C4-2B (cell line): ENCODE data around the gene RAB32.

Experiments
- H3K27ac ChIP-seq: fragments of 450-650 bp; 2 replicates; pipeline ENCODE4 v1.5.1; 2017
- CTCF ChIP-seq: fragments of 450-650 bp; conservative IDR thresholded peaks from 2 replicates; pipeline ENCODE4 v1.5.1; 2017; ENCODE audit warnings: mild to moderate bottlenecking
- ZFX ChIP-seq: fragments of 450-650 bp; IDR thresholded peaks from 2 replicates; pipeline ENCODE4 v1.6.1; 2017

RAB32 gene

GRCh38 chr6:146583966-146584365, 40.3 kb downstream of the RAB32 start:
- no peak overlapping the region for H3K27ac ChIP-seq
- TF ChIP-seq CTCF (no peak), ZFX (no peak)

- no peak overlapping the region for H3K27ac ChIP-seq
- TF ChIP-seq CTCF (no peak), ZFX (no peak)
Measured at GRCh38 chr6:146587459-146587858, 43.8 kb downstream of the RAB32 start.

GRCh38 chr6:146590492-146590891, 46.9 kb downstream of the RAB32 start:
- no peak overlapping the region for H3K27ac ChIP-seq
- TF ChIP-seq ZFX (no peak), CTCF (no peak)

GRCh38 chr6:146592451-146592850, 48.8 kb downstream of the RAB32 start:
- no peak for TF ChIP-seq CTCF
- TF ChIP-seq ZFX = no peak
- no peak overlapping the region for H3K27ac ChIP-seq

- TF ChIP-seq ZFX (no peak), CTCF (no peak)
Measured at GRCh38 chr6:146593986-146594385, 50.4 kb downstream of the RAB32 start.

GRCh38 chr6:146594495-146594894, 50.9 kb downstream of the RAB32 start:
- TF ChIP-seq ZFX (no peak), CTCF (no peak)
- no peak overlapping the region for H3K27ac ChIP-seq

More at GRCh38 chr6:146593986-146594385, 50.4 kb downstream of the RAB32 start:
- H3K27ac ChIP-seq = no peak overlapping the region

- no peak for TF ChIP-seq CTCF
- TF ChIP-seq ZFX = no peak
Measured at GRCh38 chr6:146595972-146596731, 52.5 kb downstream of the RAB32 start.

More at GRCh38 chr6:146595972-146596731, 52.5 kb downstream of the RAB32 start:
- no peak overlapping the region for H3K27ac ChIP-seq
